Measurements from ENCODE around the gene CCDC85C.

Gene CCDC85C

GRCh38 chr14:99507860-99508640, 96.0 kb downstream of the CCDC85C start:
- DNase-seq: no peak

- DNase-seq: no peak
Observed at GRCh38 chr14:99506276-99506675, 97.7 kb downstream of the CCDC85C start.

GRCh38 chr14:99505089-99505488, 98.9 kb downstream of the CCDC85C start:
- no peak for DNase-seq

GRCh38 chr14:99503848-99504453, 100.1 kb downstream of the CCDC85C start:
- no peak for DNase-seq

GRCh38 chr14:99502989-99503421, 101.0 kb downstream of the CCDC85C start:
- no peak for DNase-seq

GRCh38 chr14:99497894-99498293, 106.1 kb downstream of the CCDC85C start:
- DNase-seq: no peak

GRCh38 chr14:99497341-99497740, 106.7 kb downstream of the CCDC85C start:
- DNase-seq: no peak

- no peak for DNase-seq
Observed at GRCh38 chr14:99484106-99484505, 119.9 kb downstream of the CCDC85C start.

GRCh38 chr14:99481745-99482099, 122.3 kb downstream of the CCDC85C start:
- DNase-seq: no peak

- peak; percentile 96 for DNase-seq
Observed at GRCh38 chr14:99480917-99481744, 122.9 kb downstream of the CCDC85C start, which contains the start of gene CCNK. Gene CCNK (plus strand): TSS chr14:99481409. CDS start chr14:99492678, 11,269 bp downstream.

GRCh38 chr14:99479906-99480869, 123.8 kb downstream of the CCDC85C start, which contains the start of gene SETD3:
Gene SETD3 (minus strand): TSS chr14:99480859. CDS start chr14:99465805, 15,054 bp downstream.
- DNase-seq: no peak

- DNase-seq: no peak
Observed at GRCh38 chr14:99479160-99479905, 124.7 kb downstream of the CCDC85C start.

GRCh38 chr14:99478128-99478527, 125.9 kb downstream of the CCDC85C start:
- DNase-seq: no peak

GRCh38 chr14:99476864-99477263, 127.1 kb downstream of the CCDC85C start:
- DNase-seq: no peak

- no peak for DNase-seq
Observed at GRCh38 chr14:99475660-99476059, 128.3 kb downstream of the CCDC85C start.

- no peak for DNase-seq
Observed at GRCh38 chr14:99475179-99475578, 128.8 kb downstream of the CCDC85C start.

GRCh38 chr14:99473458-99473857, 130.5 kb downstream of the CCDC85C start:
- no peak for DNase-seq

GRCh38 chr14:99472937-99473336, 131.1 kb downstream of the CCDC85C start:
- DNase-seq: no peak

- no peak for DNase-seq
Observed at GRCh38 chr14:99471731-99472130, 132.3 kb downstream of the CCDC85C start.

GRCh38 chr14:99468836-99469592, 135.0 kb downstream of the CCDC85C start:
- no peak for DNase-seq

GRCh38 chr14:99468081-99468480, 135.9 kb downstream of the CCDC85C start:
- DNase-seq: no peak

All from GOT3 (cell line).